Measurements from ENCODE around the gene WDR18.

DNA sequence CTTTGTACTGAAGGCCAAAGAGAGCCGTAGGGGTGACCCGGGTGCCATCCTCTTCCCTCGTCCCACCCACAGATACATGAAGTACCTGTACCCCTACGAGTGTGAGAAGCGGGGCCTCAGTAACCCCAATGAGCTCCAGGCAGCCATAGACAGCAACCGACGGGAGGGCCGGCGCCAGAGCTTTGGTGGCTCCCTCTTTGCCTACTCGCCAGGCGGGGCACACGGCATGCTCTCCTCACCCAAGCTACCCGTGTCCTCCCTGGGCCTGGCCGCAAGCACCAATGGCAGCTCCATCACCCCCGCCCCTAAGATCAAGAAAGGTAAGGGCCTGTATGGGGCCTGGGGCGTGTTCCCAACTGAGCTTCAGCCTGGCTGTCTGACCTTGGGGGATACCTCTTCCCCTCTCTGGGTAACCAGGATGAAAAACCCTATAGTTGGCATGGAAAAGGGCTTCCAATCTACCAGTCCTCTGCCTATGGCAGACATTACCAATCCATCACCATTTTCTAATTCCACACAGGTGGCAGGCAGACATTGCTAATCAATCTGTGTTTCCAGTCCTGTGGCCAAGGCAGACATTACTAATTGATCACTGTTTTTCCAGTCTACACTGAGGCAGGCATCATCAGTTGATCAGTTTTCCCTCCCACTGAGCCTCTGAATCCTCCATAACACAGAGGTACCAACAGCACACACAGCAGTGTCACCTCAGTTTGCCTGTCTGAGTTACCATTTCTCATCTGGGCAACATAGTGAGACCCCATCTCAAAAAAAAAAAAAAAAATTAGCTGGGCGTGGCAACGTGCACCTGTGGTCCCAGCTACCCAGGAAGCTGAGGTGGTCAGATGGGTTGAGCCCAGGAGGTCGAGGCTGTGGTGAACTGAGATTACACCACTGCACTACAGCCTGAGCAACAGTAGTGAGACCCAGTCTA lies 19.1 kb upstream of the WDR18 start:
- TF ChIP-seq, protein P1, sequence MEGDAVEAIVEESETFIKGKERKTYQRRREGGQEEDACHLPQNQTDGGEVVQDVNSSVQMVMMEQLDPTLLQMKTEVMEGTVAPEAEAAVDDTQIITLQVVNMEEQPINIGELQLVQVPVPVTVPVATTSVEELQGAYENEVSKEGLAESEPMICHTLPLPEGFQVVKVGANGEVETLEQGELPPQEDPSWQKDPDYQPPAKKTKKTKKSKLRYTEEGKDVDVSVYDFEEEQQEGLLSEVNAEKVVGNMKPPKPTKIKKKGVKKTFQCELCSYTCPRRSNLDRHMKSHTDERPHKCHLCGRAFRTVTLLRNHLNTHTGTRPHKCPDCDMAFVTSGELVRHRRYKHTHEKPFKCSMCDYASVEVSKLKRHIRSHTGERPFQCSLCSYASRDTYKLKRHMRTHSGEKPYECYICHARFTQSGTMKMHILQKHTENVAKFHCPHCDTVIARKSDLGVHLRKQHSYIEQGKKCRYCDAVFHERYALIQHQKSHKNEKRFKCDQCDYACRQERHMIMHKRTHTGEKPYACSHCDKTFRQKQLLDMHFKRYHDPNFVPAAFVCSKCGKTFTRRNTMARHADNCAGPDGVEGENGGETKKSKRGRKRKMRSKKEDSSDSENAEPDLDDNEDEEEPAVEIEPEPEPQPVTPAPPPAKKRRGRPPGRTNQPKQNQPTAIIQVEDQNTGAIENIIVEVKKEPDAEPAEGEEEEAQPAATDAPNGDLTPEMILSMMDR (IDR thresholded peaks at IDR 0.05): no peak
- no peak for TF ChIP-seq POLR2A (IDR thresholded peaks at IDR 0.05)

Measured in uterus (tissue), 2 donors.